Loucy (cell line): ENCODE results near the gene MPC1L.

Source experiments
- H2AFZ ChIP-seq: fragments of 200-600 bp; sonication (generic); 2 replicates; pipeline ENCODE4 v1.6.0; 2016; ENCODE audit warnings: antibody characterized with exemption, mild to moderate bottlenecking, low read length, moderate library complexity
- H3F3A ChIP-seq: fragments of 200-600 bp; 2 replicates; pipeline ENCODE4 v1.6.0; 2016; ENCODE audit warnings: antibody characterized with exemption, low read depth, mild to moderate bottlenecking
- H3K27me3 ChIP-seq: fragments of 200-600 bp; sonication (generic); 2 replicates; pipeline ENCODE4 v1.6.1; 2014; ENCODE audit warnings: low read length, mild to moderate bottlenecking; ENCODE audit not compliant: insufficient read depth, poor library complexity, severe bottlenecking
- H3K36me3 ChIP-seq: fragments of 200-600 bp; sonication (generic); 2 replicates; pipeline ENCODE4 v1.6.1; 2016; ENCODE audit warnings: low read length; ENCODE audit not compliant: insufficient read depth
- H3K4me1 ChIP-seq: fragments of 200-600 bp; sonication (generic); 2 replicates; pipeline ENCODE4 v1.5.1; 2014; ENCODE audit warnings: low read length, mild to moderate bottlenecking; ENCODE audit not compliant: insufficient read depth, poor library complexity, severe bottlenecking
- H3K4me2 ChIP-seq: fragments of 200-600 bp; sonication (generic); 2 replicates; pipeline ENCODE4 v1.6.0; 2014; ENCODE audit warnings: antibody characterized with exemption, low read length, low read depth, mild to moderate bottlenecking; ENCODE audit not compliant: poor library complexity, severe bottlenecking
- H3K4me3 ChIP-seq: fragments of 200-600 bp; sonication (generic); 2 replicates; pipeline ENCODE4 v1.5.1; 2014; ENCODE audit warnings: low read length, mild to moderate bottlenecking, mixed read lengths; ENCODE audit not compliant: poor library complexity, severe bottlenecking
- H3K79me2 ChIP-seq: fragments of 200-600 bp; sonication (generic); 2 replicates; pipeline ENCODE4 v1.6.1; 2014; ENCODE audit warnings: low read length; ENCODE audit not compliant: insufficient read depth
- H3K9ac ChIP-seq: fragments of 200-600 bp; sonication (generic); 2 replicates; pipeline ENCODE4 v1.6.0; 2014; ENCODE audit warnings: mild to moderate bottlenecking, low read depth, low read length, moderate library complexity; ENCODE audit not compliant: poor library complexity, severe bottlenecking
- H3K9me2 ChIP-seq: fragments of 200-600 bp; sonication (generic); replicated peaks from 2 replicates; pipeline ENCODE4 v1.6.1; 2016; ENCODE audit warnings: low read depth, low read length, mixed read lengths
- H3K9me3 ChIP-seq: fragments of 200-600 bp; sonication (generic); 2 replicates; pipeline ENCODE4 v1.6.1; 2014; ENCODE audit warnings: mild to moderate bottlenecking, antibody characterized with exemption, low read length, low read depth; ENCODE audit not compliant: insufficient read depth
- H4K20me1 ChIP-seq: fragments of 200-600 bp; sonication (generic); 2 replicates; pipeline ENCODE4 v1.6.0; 2014; ENCODE audit warnings: antibody characterized with exemption, low read length, mild to moderate bottlenecking; ENCODE audit not compliant: insufficient read depth, poor library complexity, severe bottlenecking
- CTCF ChIP-seq: fragments of 200-600 bp; sonication (generic); conservative IDR thresholded peaks from 2 replicates; pipeline ENCODE4 v1.5.1; 2014; ENCODE audit warnings: mild to moderate bottlenecking, antibody characterized with exemption, low read length
- EZH2phosphoT487 ChIP-seq: fragments of 200-600 bp; IDR thresholded peaks from 2 replicates; pipeline ENCODE4 v1.6.1; 2018; ENCODE audit warnings: antibody characterized with exemption, mild to moderate bottlenecking, moderate library complexity, borderline replicate concordance

MPC1L gene

GRCh38 chrX:40661489-40661888, 38.3 kb downstream of the MPC1L start:
- H3K4me2 ChIP-seq, result no peak overlapping the region
- peaks cover 35% of the 10 kb centered on the region; the same call in 1 of the 2 replicates for H3K36me3 ChIP-seq
- H3K79me2 ChIP-seq, result no peaks in the 10 kb centered on the region
- H3K27me3 ChIP-seq, result no peaks in the 10 kb centered on the region
- H3K4me3 ChIP-seq, result no peak overlapping the region
- no peaks in the 10 kb centered on the region for H3K4me1 ChIP-seq
- H3F3A ChIP-seq, result no peaks in the 10 kb centered on the region
- TF ChIP-seq EZH2phosphoT487 (no peak), CTCF (no peak)
- no peak overlapping the region for H3K9ac ChIP-seq
- no peak overlapping the region for H2AFZ ChIP-seq
- no peaks in the 10 kb centered on the region for H3K9me2 ChIP-seq
- no peaks in the 10 kb centered on the region for H4K20me1 ChIP-seq
- no peaks in the 10 kb centered on the region for H3K9me3 ChIP-seq

GRCh38 chrX:40663078-40663740, 40.0 kb downstream of the MPC1L start:
- no peaks in the 10 kb centered on the region for H3F3A ChIP-seq
- H3K9me3 ChIP-seq, result no peaks in the 10 kb centered on the region
- no peak overlapping the region for H3K9ac ChIP-seq
- no peaks in the 10 kb centered on the region for H3K79me2 ChIP-seq
- H3K9me2 ChIP-seq, result no peaks in the 10 kb centered on the region
- no peak overlapping the region for H3K4me2 ChIP-seq
- no peak overlapping the region for H3K4me3 ChIP-seq
- no peaks in the 10 kb centered on the region for H4K20me1 ChIP-seq
- H3K36me3 ChIP-seq, result peaks cover 47% of the 10 kb centered on the region; the same call in 1 of the 2 replicates
- H2AFZ ChIP-seq, result no peak overlapping the region
- no peaks in the 10 kb centered on the region for H3K27me3 ChIP-seq
- no peaks in the 10 kb centered on the region for H3K4me1 ChIP-seq
- no peak for TF ChIP-seq EZH2phosphoT487
- TF ChIP-seq CTCF, result no peak

- Histone ChIP-seq H4K20me1 (no peaks in the 10 kb centered on the region), H3K9me3 (no peaks in the 10 kb centered on the region), H3F3A (no peaks in the 10 kb centered on the region), H3K4me2 (no peak overlapping the region), H3K4me3 (no peak overlapping the region), H2AFZ (no peak overlapping the region), H3K79me2 (no peaks in the 10 kb centered on the region), H3K4me1 (no peaks in the 10 kb centered on the region), H3K9me2 (no peaks in the 10 kb centered on the region), H3K36me3 (peaks cover 55% of the 10 kb centered on the region; the same call in 1 of the 2 replicates), H3K9ac (no peak overlapping the region), H3K27me3 (no peaks in the 10 kb centered on the region)
- TF ChIP-seq CTCF, result 0 out of 2 replicates have a peak, but pooled peaks have one; percentile 16
- TF ChIP-seq EZH2phosphoT487, result no peak
These were observed 40.8 kb downstream of the MPC1L start for GRCh38 chrX:40663880-40664630.
